IPS-18a (cell line): ENCODE results near the gene RACK1.

ENCODE experiments used
- H3K27ac ChIP-seq: one replicate; pipeline ENCODE4 v1.5.1; 2013; ENCODE audit warnings: low read length
- H3K27me3 ChIP-seq: one replicate; pipeline ENCODE4 v1.6.1; 2013; ENCODE audit warnings: mild to moderate bottlenecking, low read length; ENCODE audit not compliant: control insufficient read depth, insufficient read depth
- H3K36me3 ChIP-seq: one replicate; pipeline ENCODE4 v1.6.1; 2013; ENCODE audit warnings: low read depth, low read length; ENCODE audit not compliant: control insufficient read depth
- H3K4me1 ChIP-seq: one replicate; pipeline ENCODE4 v1.6.1; 2013; ENCODE audit warnings: low read depth, low read length; ENCODE audit not compliant: control insufficient read depth
- H3K4me3 ChIP-seq: one replicate; pipeline ENCODE4 v1.5.1; 2013; ENCODE audit warnings: low read length
- H3K9ac ChIP-seq: one replicate; pipeline ENCODE4 v1.6.1; 2013; ENCODE audit warnings: mild to moderate bottlenecking, low read length, moderate library complexity
- H3K9me3 ChIP-seq: one replicate; pipeline ENCODE4 v1.6.1; 2013; ENCODE audit warnings: low read depth, low read length; ENCODE audit not compliant: control insufficient read depth

Gene RACK1

DNA sequence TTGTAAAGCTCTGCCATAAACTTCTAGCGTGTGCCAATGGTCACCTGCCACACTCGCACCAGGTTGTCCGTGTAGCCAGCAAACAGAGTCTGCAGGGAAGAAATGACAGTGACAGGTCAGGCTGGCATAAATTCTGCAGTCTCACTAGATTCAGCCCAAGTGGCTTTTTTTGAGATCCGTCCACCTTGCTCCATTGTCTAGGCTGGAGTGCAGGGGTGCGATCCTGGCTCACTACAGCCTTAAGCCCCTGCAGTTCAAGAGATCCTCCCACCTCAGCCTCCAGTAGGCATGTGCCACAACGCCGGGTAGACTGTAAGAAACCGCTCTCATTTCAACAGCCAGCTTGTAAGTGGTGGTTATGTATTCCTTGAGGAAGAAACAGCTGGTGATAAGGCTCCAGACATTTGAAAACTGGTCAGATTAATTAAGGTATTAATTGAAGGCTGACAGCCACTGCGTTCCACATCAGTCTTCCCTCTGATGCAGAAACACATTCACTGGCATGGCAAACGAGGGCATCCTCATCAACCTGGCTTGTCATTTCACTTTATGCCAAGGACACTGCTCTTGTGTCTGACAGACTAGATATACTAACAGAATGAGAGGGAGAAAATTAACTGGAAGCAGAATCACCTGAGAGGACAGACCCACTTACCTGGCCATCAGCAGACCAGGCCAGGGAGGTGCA lies 6.6 kb downstream of the RACK1 start:
- H3K9ac ChIP-seq: no peak overlapping the region
- H3K27ac ChIP-seq: no peak overlapping the region
- no peaks in the 10 kb centered on the region for H3K27me3 ChIP-seq
- peaks cover 7% of the 10 kb centered on the region for H3K4me1 ChIP-seq
- H3K36me3 ChIP-seq: peaks cover 76% of the 10 kb centered on the region
- H3K4me3 ChIP-seq: no peak overlapping the region
- no peaks in the 10 kb centered on the region for H3K9me3 ChIP-seq

DNA sequence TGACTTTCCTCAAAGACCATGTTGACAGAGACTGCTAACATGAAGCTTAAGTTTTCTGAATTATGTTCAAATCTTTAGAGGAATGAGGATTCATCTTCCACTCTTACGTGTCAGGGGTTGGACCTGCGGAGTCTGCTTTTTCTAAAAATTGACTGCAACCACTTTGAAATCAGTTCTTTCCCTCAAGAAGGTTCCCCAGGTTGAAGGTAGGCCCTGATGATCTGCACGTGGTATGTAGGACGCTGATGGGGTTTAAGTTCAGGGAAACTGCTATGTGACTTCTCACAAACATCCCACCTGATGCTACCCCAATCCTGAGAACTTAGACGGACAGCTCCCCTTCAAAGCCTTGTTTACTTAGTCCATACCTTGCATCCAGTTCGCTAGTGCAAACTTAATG lies 7.2 kb downstream of the RACK1 start:
- Histone ChIP-seq H3K27me3 (no peaks in the 10 kb centered on the region), H3K4me3 (no peak overlapping the region), H3K9me3 (no peaks in the 10 kb centered on the region), H3K27ac (no peak overlapping the region), H3K9ac (no peak overlapping the region), H3K36me3 (peaks cover 75% of the 10 kb centered on the region), H3K4me1 (peaks cover under 1% of the 10 kb centered on the region)

DNA sequence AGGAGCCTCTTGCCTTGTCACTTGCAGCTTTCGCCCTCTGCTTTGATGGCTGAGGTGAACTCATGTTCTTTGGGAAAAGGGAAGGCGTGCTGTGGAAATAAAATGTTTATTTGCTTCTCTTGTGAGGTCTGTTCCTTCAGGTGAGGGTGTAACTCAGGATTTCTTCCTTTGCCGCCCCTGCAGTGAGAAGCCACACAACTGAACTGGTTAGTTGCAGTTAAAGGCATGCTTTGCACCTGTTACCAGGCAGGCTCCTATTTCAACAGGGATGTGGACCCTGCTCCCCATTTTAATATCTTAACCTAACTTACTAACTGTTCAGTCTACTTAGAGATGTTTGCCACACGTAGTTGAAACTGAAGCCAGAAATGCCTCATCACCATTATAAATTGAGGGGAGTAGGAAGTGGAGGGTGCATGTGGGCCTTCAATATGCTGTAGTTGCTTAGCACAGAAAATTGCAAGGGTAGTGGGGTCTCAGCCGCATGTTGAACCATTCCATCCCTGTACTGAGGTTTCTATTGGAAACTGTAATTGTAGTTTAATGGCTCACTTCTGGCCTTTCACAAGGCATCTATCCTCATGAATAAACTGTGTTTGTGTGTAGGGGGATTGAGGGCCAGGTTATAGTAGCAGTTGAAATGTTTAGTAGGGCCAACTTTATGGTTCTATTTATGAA lies 7.9 kb downstream of the RACK1 start:
- Histone ChIP-seq H3K9me3 (no peaks in the 10 kb centered on the region), H3K36me3 (peaks cover 72% of the 10 kb centered on the region), H3K27ac (no peak overlapping the region), H3K4me1 (no peaks in the 10 kb centered on the region), H3K27me3 (no peaks in the 10 kb centered on the region), H3K4me3 (no peak overlapping the region), H3K9ac (no peak overlapping the region)

DNA sequence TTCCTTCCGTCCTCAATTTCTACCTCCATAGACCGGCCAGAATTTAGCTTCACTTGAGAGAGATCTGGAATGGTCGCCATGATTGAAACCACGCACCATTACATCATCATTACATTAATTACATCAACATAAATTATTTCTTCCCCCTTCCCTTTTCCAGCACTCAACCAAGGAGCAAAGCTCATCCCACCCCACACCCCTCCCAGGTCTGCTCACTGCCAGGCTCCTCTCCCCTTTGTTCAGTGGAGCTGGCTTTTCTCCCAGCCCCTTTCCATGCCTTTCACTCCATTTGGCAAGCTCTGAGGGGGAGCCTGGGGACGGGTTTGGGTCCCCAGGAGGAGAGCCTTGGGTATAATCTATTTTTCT lies 8.4 kb downstream of the RACK1 start:
- H3K27ac ChIP-seq: peak overlapping the region; percentile 25
- H3K9ac ChIP-seq: no peak overlapping the region
- no peaks in the 10 kb centered on the region for H3K9me3 ChIP-seq
- peaks cover 72% of the 10 kb centered on the region for H3K36me3 ChIP-seq
- H3K4me1 ChIP-seq: no peaks in the 10 kb centered on the region
- H3K27me3 ChIP-seq: no peaks in the 10 kb centered on the region
- no peak overlapping the region for H3K4me3 ChIP-seq

DNA sequence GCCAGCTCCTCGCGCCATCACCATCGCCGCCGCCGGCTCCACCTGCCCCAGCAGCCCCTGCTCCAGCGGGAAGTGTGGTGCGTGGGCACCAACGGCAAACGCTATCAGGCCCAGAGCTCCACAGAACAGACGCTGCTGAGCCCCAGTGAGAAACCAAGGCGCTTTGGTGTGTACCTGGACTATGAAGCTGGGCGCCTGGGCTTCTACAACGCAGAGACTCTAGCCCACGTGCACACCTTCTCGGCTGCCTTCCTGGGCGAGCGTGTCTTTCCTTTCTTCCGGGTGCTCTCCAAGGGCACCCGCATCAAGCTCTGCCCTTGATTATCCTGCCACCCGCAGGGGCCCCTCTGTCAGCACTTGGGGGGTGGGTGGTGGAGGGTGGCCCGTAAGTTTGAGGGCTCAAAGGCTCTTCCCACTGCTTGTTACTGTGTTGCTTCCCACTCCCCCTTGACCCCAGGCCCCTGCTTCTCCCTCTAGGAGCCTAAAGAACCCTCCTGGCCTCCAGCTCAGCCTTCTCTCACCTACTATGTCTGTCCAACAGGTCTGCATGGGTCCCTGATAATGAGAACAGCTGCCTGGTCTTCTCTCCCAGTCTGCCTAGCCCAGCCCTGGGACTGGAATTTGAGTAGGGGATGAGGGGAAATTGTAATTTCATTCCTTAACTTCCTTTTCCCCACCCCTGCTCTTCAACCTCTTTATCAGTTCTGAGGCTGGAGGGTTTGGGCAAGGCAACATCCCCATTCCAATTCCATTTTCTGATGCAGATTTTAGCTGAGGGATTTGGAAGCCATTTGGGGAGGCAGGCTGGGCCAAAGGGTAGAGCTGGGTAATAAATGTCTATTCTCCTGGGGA lies 9.0 kb downstream of the RACK1 start:
- Histone ChIP-seq H3K27ac (peak overlapping the region; percentile 25), H3K4me3 (no peak overlapping the region), H3K4me1 (no peaks in the 10 kb centered on the region), H3K27me3 (no peaks in the 10 kb centered on the region), H3K9ac (no peak overlapping the region), H3K36me3 (peaks cover 67% of the 10 kb centered on the region), H3K9me3 (no peaks in the 10 kb centered on the region)

DNA sequence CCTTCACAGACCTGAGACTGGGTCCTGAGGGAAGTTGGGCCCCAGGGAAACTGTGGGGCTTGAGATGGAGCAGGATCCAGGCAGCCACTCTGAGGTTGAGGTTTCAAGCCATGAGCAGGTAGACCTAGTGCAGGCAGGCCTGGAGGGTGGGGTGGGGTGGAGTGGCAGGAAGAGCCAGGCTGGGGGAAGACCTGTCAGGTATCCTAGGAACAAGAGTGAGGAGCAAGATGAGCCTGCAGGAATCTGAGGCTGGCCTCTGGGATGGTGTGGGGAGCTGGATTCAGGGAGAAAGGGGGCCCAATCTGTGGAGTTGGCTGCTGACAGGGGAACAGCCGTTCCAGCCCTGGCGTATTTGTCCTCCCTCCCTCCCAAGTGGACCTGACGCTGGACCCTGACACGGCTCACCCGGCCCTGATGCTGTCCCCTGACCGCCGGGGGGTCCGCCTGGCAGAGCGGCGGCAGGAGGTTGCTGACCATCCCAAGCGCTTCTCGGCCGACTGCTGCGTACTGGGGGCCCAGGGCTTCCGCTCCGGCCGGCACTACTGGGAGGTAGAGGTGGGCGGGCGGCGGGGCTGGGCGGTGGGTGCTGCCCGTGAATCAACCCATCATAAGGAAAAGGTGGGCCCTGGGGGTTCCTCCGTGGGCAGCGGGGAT lies 9.8 kb downstream of the RACK1 start:
- Histone ChIP-seq H3K36me3 (peaks cover 60% of the 10 kb centered on the region), H3K4me3 (no peak overlapping the region), H3K27ac (no peak overlapping the region), H3K9ac (no peak overlapping the region), H3K9me3 (no peaks in the 10 kb centered on the region), H3K27me3 (no peaks in the 10 kb centered on the region), H3K4me1 (no peaks in the 10 kb centered on the region)

DNA sequence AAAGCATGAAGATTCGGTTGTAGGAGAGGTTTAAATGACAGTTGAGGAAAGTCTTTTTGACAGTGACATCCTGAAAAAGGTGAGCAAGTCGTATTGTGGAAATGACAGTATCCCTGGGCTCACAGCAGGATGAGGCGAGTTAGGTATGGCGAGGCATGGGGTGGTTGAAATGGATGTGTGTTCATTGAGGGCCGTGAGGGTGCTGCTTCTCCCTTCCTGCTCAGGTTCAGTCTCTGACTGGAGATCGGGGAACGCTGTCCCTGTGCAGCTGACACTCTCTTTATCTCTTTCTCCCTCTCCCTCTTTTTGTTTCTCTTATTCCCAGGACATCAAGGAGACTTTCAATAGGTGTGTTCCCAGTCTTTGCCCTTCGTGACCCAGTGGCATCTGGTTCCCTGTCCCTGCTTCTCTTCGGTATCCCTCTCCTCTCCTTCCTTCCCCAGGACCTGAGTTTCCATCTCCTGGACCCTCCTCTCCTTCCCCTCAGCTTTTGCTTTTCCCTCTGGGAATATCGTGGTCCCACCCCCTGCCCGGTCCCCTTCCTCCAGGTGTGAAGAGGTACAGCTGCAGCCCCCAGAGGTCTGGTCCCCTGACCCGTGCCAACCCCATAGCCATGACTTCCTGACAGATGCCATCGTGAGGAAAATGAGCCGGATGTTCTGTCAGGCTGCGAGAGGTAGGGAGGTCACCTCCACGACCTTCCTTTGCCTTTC lies 10.5 kb downstream of the RACK1 start:
- Histone ChIP-seq H3K9ac (no peak overlapping the region), H3K27me3 (no peaks in the 10 kb centered on the region), H3K36me3 (peaks cover 53% of the 10 kb centered on the region), H3K9me3 (no peaks in the 10 kb centered on the region), H3K4me3 (no peak overlapping the region), H3K4me1 (no peaks in the 10 kb centered on the region), H3K27ac (no peak overlapping the region)

DNA sequence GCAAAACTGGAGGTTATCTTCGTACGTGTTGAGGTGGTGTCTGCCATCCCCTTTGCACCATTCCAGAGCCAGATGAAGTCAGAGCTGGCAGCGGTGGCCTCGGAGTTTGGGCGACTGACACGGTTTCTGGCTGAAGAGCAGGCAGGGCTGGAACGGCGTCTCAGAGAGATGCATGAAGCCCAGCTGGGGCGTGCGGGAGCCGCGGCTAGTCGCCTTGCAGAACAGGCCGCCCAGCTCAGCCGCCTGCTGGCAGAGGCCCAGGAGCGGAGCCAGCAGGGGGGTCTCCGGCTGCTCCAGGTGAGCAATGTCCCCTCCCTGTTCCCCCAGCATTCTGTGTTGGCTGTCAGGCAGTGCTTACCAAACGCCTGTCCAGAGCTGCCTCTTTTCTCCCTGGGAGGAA lies 11.1 kb downstream of the RACK1 start:
- Histone ChIP-seq H3K4me1 (no peaks in the 10 kb centered on the region), H3K4me3 (no peak overlapping the region), H3K27ac (no peak overlapping the region), H3K36me3 (peaks cover 47% of the 10 kb centered on the region), H3K9me3 (no peaks in the 10 kb centered on the region), H3K27me3 (no peaks in the 10 kb centered on the region), H3K9ac (no peak overlapping the region)

DNA sequence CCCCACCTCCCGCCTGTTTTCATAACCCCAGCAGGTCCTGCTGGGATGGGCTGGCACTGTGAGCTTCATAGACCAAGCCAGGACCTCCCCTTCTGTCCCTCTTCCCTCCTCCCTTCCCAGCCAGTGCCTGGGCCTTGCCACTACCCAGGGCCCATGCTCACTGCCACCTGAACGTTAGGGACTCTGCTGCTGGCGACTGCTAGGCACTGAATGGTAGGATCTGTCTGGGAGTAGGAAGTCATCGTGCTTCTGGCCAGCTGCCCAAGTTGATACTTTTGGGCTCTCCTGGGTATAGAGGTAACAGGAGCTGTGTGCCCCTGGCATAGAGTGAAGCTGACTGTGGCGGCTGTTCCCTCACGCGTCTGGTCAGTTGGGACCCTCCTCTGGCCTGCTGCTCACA lies 12.3 kb downstream of the RACK1 start:
- Histone ChIP-seq H3K9ac (no peak overlapping the region), H3K4me3 (no peak overlapping the region), H3K36me3 (peaks cover 35% of the 10 kb centered on the region), H3K4me1 (no peaks in the 10 kb centered on the region), H3K27me3 (no peaks in the 10 kb centered on the region), H3K9me3 (no peaks in the 10 kb centered on the region), H3K27ac (no peak overlapping the region)

DNA sequence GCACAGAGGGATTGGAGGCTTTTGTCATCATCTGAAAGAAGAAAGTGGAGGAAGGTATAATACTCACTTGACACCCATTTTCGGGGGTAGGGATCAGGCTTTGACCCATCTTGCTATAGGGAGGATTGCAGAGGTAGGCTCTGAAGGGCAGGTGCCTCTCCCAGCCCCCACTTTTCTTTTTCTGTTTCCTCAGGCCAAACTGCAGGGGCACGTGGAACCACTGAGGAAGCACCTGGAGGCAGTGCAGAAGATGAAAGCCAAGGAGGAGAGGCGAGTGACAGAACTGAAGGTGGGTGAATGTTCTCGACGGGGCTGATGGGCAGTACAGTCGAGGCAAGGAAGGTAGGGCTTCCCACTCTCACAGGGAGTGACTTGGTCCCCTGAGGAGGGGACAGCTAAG lies 13.2 kb downstream of the RACK1 start:
- no peaks in the 10 kb centered on the region for H3K9me3 ChIP-seq
- no peaks in the 10 kb centered on the region for H3K4me1 ChIP-seq
- no peak overlapping the region for H3K4me3 ChIP-seq
- no peaks in the 10 kb centered on the region for H3K27me3 ChIP-seq
- H3K27ac ChIP-seq: no peak overlapping the region
- H3K9ac ChIP-seq: no peak overlapping the region
- H3K36me3 ChIP-seq: peaks cover 26% of the 10 kb centered on the region

DNA sequence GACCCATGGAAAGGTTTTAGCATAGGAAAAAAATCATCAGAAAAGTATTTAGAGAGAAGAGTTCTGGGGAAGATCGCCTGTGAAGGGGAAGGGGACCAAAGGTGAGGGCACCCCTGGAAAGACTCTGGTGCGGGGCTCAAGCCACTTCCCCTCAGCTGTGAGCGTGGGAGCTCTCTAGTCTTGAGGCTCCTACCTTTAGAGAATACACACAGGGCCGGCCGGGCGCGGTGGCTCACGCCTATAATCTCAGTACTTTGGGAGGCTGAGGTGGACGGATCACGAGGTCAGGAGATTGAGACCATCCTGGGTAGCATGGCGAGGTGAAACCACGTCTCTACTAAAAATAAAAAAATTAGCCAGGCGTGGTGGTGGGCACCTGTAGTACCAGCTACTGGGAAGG lies 13.7 kb downstream of the RACK1 start:
- Histone ChIP-seq H3K27me3 (no peaks in the 10 kb centered on the region), H3K9ac (no peak overlapping the region), H3K9me3 (no peaks in the 10 kb centered on the region), H3K4me3 (no peak overlapping the region), H3K4me1 (no peaks in the 10 kb centered on the region), H3K36me3 (peaks cover 23% of the 10 kb centered on the region), H3K27ac (no peak overlapping the region)
